Upper lobe of left lung (tissue), 6 donors: ENCODE measurements around the gene PRCC. TPM values are rescaled to one million over a fixed set of nuclear protein-coding genes. Genes with fewer than 3 reads are reported as not detected.
A peak's percentile ranks its signal among the peaks of the same experiment; 100 is the strongest.

ENCODE experiments used
- ATAC-seq, 2 donors: fragments of 200-7000 bp; cut with Tn5 transposase; one replicate each; pipeline ENCODE4 v1.9.1; 2022; ENCODE audit warnings: mild to moderate bottlenecking in 2 of 2, moderate library complexity in 2 of 2; ENCODE audit not compliant: low FRiP score in 2 of 2
- DNase-seq, 2 donors: peaks; one replicate each; pipeline ENCODE4 v3.0.0-alpha.2; 2019 to 2020
- H3K27ac ChIP-seq, 4 donors: fragments of 200-600 bp; sonication (generic); one replicate each; pipeline ENCODE4 v1.5.1; 2016 to 2019
- H3K27me3 ChIP-seq, 4 donors: fragments of 200-600 bp; sonication (generic); one replicate each; pipeline ENCODE4 v1.5.1; 2017 to 2019
- H3K36me3 ChIP-seq, 4 donors: fragments of 200-600 bp; sonication (generic); one replicate each; pipeline ENCODE4 v1.5.1; 2016 to 2019
- H3K4me1 ChIP-seq, 4 donors: fragments of 200-600 bp; sonication (generic); one replicate each; pipeline ENCODE4 v1.5.1; 2018 to 2019
- H3K4me3 ChIP-seq, 4 donors: fragments of 200-600 bp; sonication (generic); one replicate each; pipeline ENCODE4 v1.5.1; 2017 to 2019; ENCODE audit warnings: mild to moderate bottlenecking in 2 of 4, moderate library complexity in 1 of 4
- H3K9me3 ChIP-seq, 4 donors: fragments of 200-600 bp; sonication (generic); one replicate each; pipeline ENCODE4 v1.5.1; 2018 to 2019
- EP300 ChIP-seq, 4 donors: sonication (generic); formaldehyde crosslinking; IDR thresholded peaks; one replicate each; pipeline ENCODE4 v1.5.1; 2017; ENCODE audit warnings: antibody characterized with exemption in 4 of 4, control low read depth in 2 of 4
- POLR2A ChIP-seq, 4 donors: fragments of 450-650 bp; IDR thresholded peaks; one replicate each; pipeline ENCODE4 v1.5.1; 2016 to 2017; ENCODE audit warnings: antibody characterized with exemption in 4 of 4, mild to moderate bottlenecking in 2 of 4
- POLR2AphosphoS5 ChIP-seq, 2 donors: sonication (generic); formaldehyde crosslinking; IDR thresholded peaks; one replicate each; pipeline ENCODE4 v1.5.1; 2017; ENCODE audit warnings: antibody characterized with exemption in 2 of 2
- WGBS, 2 donors: methylation state at CpG; one replicate each; pipeline ENCODE4 v1.1.5; 2017 to 2018; 5-methylcytosine and 5-hydroxymethylcytosine counted together
- total RNA-seq, 6 donors: library from RNA; depleted of rRNA in 4 of 6; stranded (reverse); fragments of >200 nt in 4 of 6; gene quantifications; one replicate each; pipeline versions ENCODE4 v1.1.0 to v1.2.1, GENCODE V29; 2016 to 2021
- TF ChIP-seq, protein P1 (sequence below), 6 experiments: fragments of 450-650 bp in 4 of 6; fragments of 200-600 bp in 2 of 6; sonication (generic) in 2 of 6; IDR thresholded peaks; one replicate each; pipeline ENCODE4 v1.5.1; 2016 to 2019; ENCODE audit warnings: antibody characterized with exemption in 6 of 6
- donor health status: DM: no; HTN: no; CAD: no; lungs with moderate emphysema.
- donor health status: DM: no; HTN: yes; CAD: no; lungs with severe emphysema.

The PRCC gene
- total RNA-seq, 6 donors from 2014 or later, result 36.5 to 52.4 (median 40.8) TPM

- no peaks in the 10 kb centered on the region for H3K36me3 ChIP-seq
- H3K9me3 ChIP-seq, result no peaks in the 10 kb centered on the region
- no peaks in the 10 kb centered on the region for H3K27me3 ChIP-seq
- TF ChIP-seq EP300 (IDR thresholded peaks at IDR 0.05) (no peak), POLR2AphosphoS5 (IDR thresholded peaks at IDR 0.05) (no peak), POLR2A (IDR thresholded peaks at IDR 0.05) (no peak)
- TF ChIP-seq, protein P1, sequence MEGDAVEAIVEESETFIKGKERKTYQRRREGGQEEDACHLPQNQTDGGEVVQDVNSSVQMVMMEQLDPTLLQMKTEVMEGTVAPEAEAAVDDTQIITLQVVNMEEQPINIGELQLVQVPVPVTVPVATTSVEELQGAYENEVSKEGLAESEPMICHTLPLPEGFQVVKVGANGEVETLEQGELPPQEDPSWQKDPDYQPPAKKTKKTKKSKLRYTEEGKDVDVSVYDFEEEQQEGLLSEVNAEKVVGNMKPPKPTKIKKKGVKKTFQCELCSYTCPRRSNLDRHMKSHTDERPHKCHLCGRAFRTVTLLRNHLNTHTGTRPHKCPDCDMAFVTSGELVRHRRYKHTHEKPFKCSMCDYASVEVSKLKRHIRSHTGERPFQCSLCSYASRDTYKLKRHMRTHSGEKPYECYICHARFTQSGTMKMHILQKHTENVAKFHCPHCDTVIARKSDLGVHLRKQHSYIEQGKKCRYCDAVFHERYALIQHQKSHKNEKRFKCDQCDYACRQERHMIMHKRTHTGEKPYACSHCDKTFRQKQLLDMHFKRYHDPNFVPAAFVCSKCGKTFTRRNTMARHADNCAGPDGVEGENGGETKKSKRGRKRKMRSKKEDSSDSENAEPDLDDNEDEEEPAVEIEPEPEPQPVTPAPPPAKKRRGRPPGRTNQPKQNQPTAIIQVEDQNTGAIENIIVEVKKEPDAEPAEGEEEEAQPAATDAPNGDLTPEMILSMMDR (IDR thresholded peaks at IDR 0.05), result no peak
- H3K27ac ChIP-seq, result no peak overlapping the region
- ATAC-seq, result no peak
- H3K4me3 ChIP-seq, result no peak overlapping the region
- WGBS, 2 donors, result 62 to 68% methylated on average over 4 of the region's 4 CpGs
- peaks cover 13 to 24% (median 19%) of the 10 kb centered on the region in 4 donors for H3K4me1 ChIP-seq
- no peak for DNase-seq
Measured at GRCh38 chr1:156811168-156811567, 43.8 kb downstream of the PRCC start.

GRCh38 chr1:156812293-156812990 is 45.1 kb downstream of the PRCC start:
- no peak overlapping the region for H3K27ac ChIP-seq
- ATAC-seq (no peak), DNase-seq (no peak)
- H3K27me3 ChIP-seq, result no peaks in the 10 kb centered on the region
- no peaks in the 10 kb centered on the region for H3K36me3 ChIP-seq
- peaks cover 13 to 20% (median 18%) of the 10 kb centered on the region in 4 donors for H3K4me1 ChIP-seq
- H3K9me3 ChIP-seq, result no peaks in the 10 kb centered on the region
- TF ChIP-seq EP300 (IDR thresholded peaks at IDR 0.05), result no peak
- no peak overlapping the region for H3K4me3 ChIP-seq
- 95 to 97% methylated on average over 10 of the region's 10 CpGs for WGBS, 2 donors

DNA sequence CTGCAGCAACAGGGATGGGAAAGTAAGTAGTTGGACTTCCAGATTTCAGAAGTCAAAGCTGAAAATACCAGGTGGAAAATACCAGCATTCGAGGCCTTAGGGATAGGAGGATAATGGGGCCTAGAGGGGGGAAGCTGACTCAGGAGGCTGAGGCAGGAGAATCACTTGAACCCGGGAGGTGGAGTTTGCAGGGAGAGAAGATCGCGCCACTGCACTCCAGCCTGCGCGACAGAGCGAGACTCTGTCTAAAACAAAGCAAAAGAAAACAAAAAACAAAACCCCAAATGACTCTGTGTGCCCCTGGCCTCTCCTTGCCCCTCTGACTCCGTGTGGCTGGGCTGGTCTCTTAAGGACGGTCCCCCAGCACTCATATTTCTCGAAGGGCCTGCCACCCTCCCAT is 46.0 kb downstream of the PRCC start:
- H3K27ac ChIP-seq, result peak overlapping the region in 1 of 4 donors; percentile 81
- no peaks in the 10 kb centered on the region for H3K36me3 ChIP-seq
- TF ChIP-seq POLR2A (IDR thresholded peaks at IDR 0.05), result no peak
- TF ChIP-seq, protein P1 (IDR thresholded peaks at IDR 0.05), result no peak
- no peak for TF ChIP-seq EP300 (IDR thresholded peaks at IDR 0.05)
- TF ChIP-seq POLR2AphosphoS5 (IDR thresholded peaks at IDR 0.05), result no peak
- WGBS, 2 donors, result 40 to 48% methylated on average over 10 of the region's 10 CpGs
- H3K27me3 ChIP-seq, result no peaks in the 10 kb centered on the region
- no peaks in the 10 kb centered on the region for H3K9me3 ChIP-seq
- H3K4me3 ChIP-seq, result peak overlapping the region in 3 of 4 donors; percentile 36 to 53 (median 50)
- peaks cover 13 to 20% (median 18%) of the 10 kb centered on the region in 4 donors for H3K4me1 ChIP-seq
- DNase-seq, result no peak
- no peak for ATAC-seq

DNA sequence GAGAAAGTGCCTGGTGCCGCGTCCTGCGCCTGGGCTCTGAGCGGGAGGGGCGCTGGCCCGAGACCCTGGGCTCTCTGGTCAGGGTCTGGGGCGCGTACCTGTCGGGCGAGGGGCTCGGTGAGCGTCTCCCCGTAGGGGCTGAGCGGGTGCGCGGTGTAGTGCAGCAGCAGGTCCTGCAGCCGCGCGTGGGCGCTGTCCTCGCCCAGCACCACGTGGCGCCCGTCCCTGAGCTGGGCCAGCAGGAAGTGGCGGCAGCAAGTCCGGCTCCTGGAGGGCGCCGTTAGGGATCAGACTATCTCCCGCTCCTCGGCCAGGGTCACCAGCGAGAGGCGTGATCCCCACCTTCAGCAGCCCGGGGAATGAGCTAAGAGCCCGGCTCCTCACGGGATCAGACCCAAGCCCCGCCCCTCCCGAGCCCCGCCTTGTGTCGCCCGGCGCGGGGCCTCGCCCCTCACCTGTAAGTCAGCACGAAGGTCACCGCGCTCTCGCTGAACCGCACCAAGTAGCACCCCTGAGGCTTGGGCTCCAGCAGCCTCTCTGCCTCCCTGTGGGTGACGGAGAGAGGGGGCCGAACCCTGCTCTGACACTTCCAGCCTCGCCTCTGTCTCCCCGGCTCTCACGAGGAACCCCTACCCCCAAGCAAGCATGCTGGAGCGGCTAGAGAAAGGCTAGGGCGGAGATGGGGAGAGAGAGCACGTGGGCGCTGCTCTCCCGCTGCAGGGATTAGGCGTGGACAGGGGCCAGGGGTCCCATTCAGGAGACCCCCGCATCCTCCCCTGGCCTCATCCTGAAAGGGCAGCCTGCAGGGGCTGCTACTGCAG is 46.6 kb downstream of the PRCC start:
- peak overlapping the region in 3 of 4 donors; percentile 14 to 86 (median 81) for H3K27ac ChIP-seq
- TF ChIP-seq, protein P1 (IDR thresholded peaks at IDR 0.05), result peak; percentile 39 to 86 (median 74)
- no peak for TF ChIP-seq POLR2A (IDR thresholded peaks at IDR 0.05)
- ATAC-seq (peak; percentile 82 to 83), DNase-seq (peak; percentile 72 to 93)
- H3K4me3 ChIP-seq, result peak overlapping the region; percentile 33 to 53 (median 43)
- no peaks in the 10 kb centered on the region for H3K36me3 ChIP-seq
- H3K4me1 ChIP-seq, result peaks cover 13 to 20% (median 18%) of the 10 kb centered on the region in 4 donors
- no peaks in the 10 kb centered on the region for H3K9me3 ChIP-seq
- 28 to 63% methylated on average over 9 to 29 of the region's 60 CpGs for WGBS, 2 donors
- H3K27me3 ChIP-seq, result no peaks in the 10 kb centered on the region

GRCh38 chr1:156814571-156815260 is 47.4 kb downstream of the PRCC start:
- Histone ChIP-seq H3K9me3 (no peaks in the 10 kb centered on the region), H3K27me3 (no peaks in the 10 kb centered on the region), H3K4me3 (peak overlapping the region in 2 of 4 donors; percentile 50 to 53), H3K4me1 (peaks cover 13 to 20% (median 18%) of the 10 kb centered on the region in 4 donors), H3K36me3 (no peaks in the 10 kb centered on the region), H3K27ac (peak overlapping the region in 3 of 4 donors; percentile 71 to 86 (median 81))
- TF ChIP-seq, protein P1 (IDR thresholded peaks at IDR 0.05), result no peak
- no peak for TF ChIP-seq EP300 (IDR thresholded peaks at IDR 0.05)
- no peak for TF ChIP-seq POLR2A (IDR thresholded peaks at IDR 0.05)
- no peak for TF ChIP-seq POLR2AphosphoS5 (IDR thresholded peaks at IDR 0.05)
- ATAC-seq, result peak in 1 of 2 donors; percentile 3
- WGBS, 2 donors, result 76 to 78% methylated on average over 5 to 6 of the region's 7 CpGs
- DNase-seq, result peak in 1 of 2 donors; percentile 60
